AG09309 (cell line): ENCODE measurements around the gene IL24.

Source experiments
- DNase-seq: peaks from one replicate; pipeline ENCODE4 v3.0.0-alpha.2; 2010; ENCODE audit warnings: low read depth
- H3K4me3 ChIP-seq: 2 replicates; pipeline ENCODE4 v1.5.1; 2011; ENCODE audit warnings: mild to moderate bottlenecking, low read depth, low read length, moderate library complexity; ENCODE audit not compliant: control insufficient read depth
- CTCF ChIP-seq: IDR thresholded peaks from 2 replicates; pipeline ENCODE4 v1.5.1; 2011; ENCODE audit warnings: mild to moderate bottlenecking, low read depth, low read length, inconsistent platforms; ENCODE audit not compliant: insufficient read depth, control insufficient read depth; ENCODE audit errors: missing control alignments

IL24 gene

GRCh38 chr1:206953126-206953525 lies 55.9 kb downstream of the IL24 start:
- no peak for DNase-seq
- TF ChIP-seq CTCF, result no peak
- H3K4me3 ChIP-seq, result no peak overlapping the region

DNA sequence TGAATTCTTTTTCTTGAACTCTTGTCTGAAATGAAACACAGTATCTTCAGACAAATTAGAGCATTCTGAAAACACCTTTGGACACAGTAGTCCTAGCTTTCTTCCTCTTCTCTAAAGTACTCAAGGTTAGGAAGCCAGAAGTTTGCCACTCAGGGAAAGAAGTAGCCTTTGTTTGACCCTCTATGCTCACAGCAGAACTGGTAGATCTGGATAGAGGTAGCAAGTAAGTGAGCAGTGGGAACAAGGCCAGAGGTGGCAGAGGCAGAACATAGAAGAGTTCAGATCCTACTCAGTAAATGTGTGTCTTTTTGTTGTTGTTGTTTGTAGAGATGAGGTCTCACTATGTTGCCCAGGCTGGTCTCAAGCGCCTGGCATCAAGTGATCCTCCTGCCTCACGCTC lies 56.4 kb downstream of the IL24 start:
- no peak for DNase-seq
- no peak overlapping the region for H3K4me3 ChIP-seq
- no peak for TF ChIP-seq CTCF
